Liver (tissue), 9 donors: Measurements from ENCODE around the gene SMIM35. TPM values are rescaled to one million over a fixed set of nuclear protein-coding genes. Genes with fewer than 3 reads are reported as not detected.

Experiments used
- DNase-seq: peaks from one replicate; pipeline ENCODE4 v3.0.0-alpha.2; 2017; ENCODE audit warnings: low spot score
- H3K27ac ChIP-seq, 2 donors: one replicate each; pipeline ENCODE4 v1.7.0; 2013; ENCODE audit warnings: inconsistent platforms in 2 of 2, low read length in 2 of 2, control low read depth in 1 of 2, low read depth in 1 of 2, mild to moderate bottlenecking in 1 of 2
- H3K27me3 ChIP-seq, 4 donors: one replicate each; pipeline versions ENCODE4 v1.6.1 to v1.7.0; 2013; ENCODE audit warnings: low read length in 3 of 4, inconsistent platforms in 1 of 4, mild to moderate bottlenecking in 1 of 4, moderate library complexity in 1 of 4; ENCODE audit not compliant: control insufficient read depth in 4 of 4, insufficient read depth in 4 of 4
- H3K36me3 ChIP-seq, 4 donors: one replicate each; pipeline versions ENCODE4 v1.6.1 to v1.7.0; 2013; ENCODE audit warnings: low read length in 3 of 4, mild to moderate bottlenecking in 3 of 4, low read depth in 1 of 4, moderate library complexity in 1 of 4; ENCODE audit not compliant: control insufficient read depth in 4 of 4, insufficient read depth in 3 of 4
- H3K4me1 ChIP-seq, 4 donors: one replicate each; pipeline versions ENCODE4 v1.6.1 to v1.7.0; 2013; ENCODE audit warnings: low read length in 3 of 4, mild to moderate bottlenecking in 3 of 4, moderate library complexity in 1 of 4; ENCODE audit not compliant: control insufficient read depth in 4 of 4, insufficient read depth in 4 of 4
- H3K4me3 ChIP-seq, 3 donors: one replicate each; pipeline versions ENCODE4 v1.6.1 to v1.7.0; 2013; ENCODE audit warnings: low read length in 3 of 3, control low read depth in 1 of 3, low read depth in 1 of 3, mild to moderate bottlenecking in 1 of 3
- H3K9ac ChIP-seq, 2 donors: one replicate each; pipeline ENCODE4 v1.7.0; 2013; ENCODE audit warnings: low read length in 2 of 2, mild to moderate bottlenecking in 2 of 2, moderate library complexity in 2 of 2, control low read depth in 1 of 2, low read depth in 1 of 2
- H3K9me3 ChIP-seq, 4 donors: one replicate each; pipeline versions ENCODE4 v1.6.1 to v1.7.0; 2013; ENCODE audit warnings: low read length in 3 of 4; ENCODE audit not compliant: control insufficient read depth in 4 of 4
- FOXA1 ChIP-seq: IDR thresholded peaks from 2 replicates; pipeline ENCODE4 v1.6.1; 2016; ENCODE audit warnings: antibody characterized with exemption
- GABPA ChIP-seq, 2 donors: IDR thresholded peaks in 1 of 2; conservative IDR thresholded peaks in 1 of 2; 2 replicates each; pipeline ENCODE4 v1.6.1; 2016; ENCODE audit warnings: antibody characterized with exemption in 2 of 2, mild to moderate bottlenecking in 1 of 2, moderate library complexity in 1 of 2
- HNF4G ChIP-seq: IDR thresholded peaks from 2 replicates; pipeline ENCODE4 v1.6.1; 2016; ENCODE audit warnings: antibody characterized with exemption
- JUND ChIP-seq, 2 donors: IDR thresholded peaks; 2 replicates each; pipeline ENCODE4 v1.6.1; 2016; ENCODE audit warnings: antibody characterized with exemption in 2 of 2
- NR2F2 ChIP-seq: IDR thresholded peaks from 2 replicates; pipeline ENCODE4 v1.6.1; 2016; ENCODE audit warnings: antibody characterized with exemption
- RAD21 ChIP-seq, 2 donors: IDR thresholded peaks; 2 replicates each; pipeline ENCODE4 v1.6.1; 2016; ENCODE audit warnings: antibody characterized with exemption in 2 of 2, mild to moderate bottlenecking in 2 of 2
- RXRA ChIP-seq, 2 donors: IDR thresholded peaks; 2 replicates each; pipeline ENCODE4 v1.6.1; 2017 to 2018; ENCODE audit warnings: antibody characterized with exemption in 2 of 2, mild to moderate bottlenecking in 1 of 2
- SP1 ChIP-seq: IDR thresholded peaks from 2 replicates; pipeline ENCODE4 v1.6.1; 2018; ENCODE audit warnings: antibody characterized with exemption, mild to moderate bottlenecking
- YY1 ChIP-seq: IDR thresholded peaks from 2 replicates; pipeline ENCODE4 v1.6.1; 2016; ENCODE audit warnings: antibody characterized with exemption, mild to moderate bottlenecking
- WGBS: extraction: QIAGEN DNeasy Blood & Tissue Kit; methylation state at CpG from one replicate; pipeline ENCODE4 v1.1.7; 2013; 5-methylcytosine and 5-hydroxymethylcytosine counted together
- polyA plus RNA-seq, 2 donors: library from polyadenylated mRNA; stranded (reverse) in 1 of 2; unstranded in 1 of 2; fragments of 200-250 nt in 1 of 2; fragments of >200 nt in 1 of 2; fragmentation: Nextera tagmentation in 1 of 2; extraction: Ambion mirVana in 1 of 2; gene quantifications; one replicate each; pipeline versions ENCODE4 v1.2.1 to v1.2.3, GENCODE V29; 2013 to 2015
- total RNA-seq, 2 donors: library from RNA; depleted of rRNA; stranded (reverse); fragments of >200 nt; gene quantifications; one replicate each; pipeline ENCODE4 v1.2.3, GENCODE V29; 2014
- TF ChIP-seq, protein P1 (sequence below): IDR thresholded peaks from 2 replicates; pipeline ENCODE4 v1.6.1; 2016; ENCODE audit warnings: antibody characterized with exemption, mild to moderate bottlenecking
- TF ChIP-seq, protein P2 (sequence below): fragments of 150-350 bp; IDR thresholded peaks from 2 replicates; pipeline ENCODE4 v1.5.1; 2017; ENCODE audit warnings: improper control_type of control experiment, low read depth, low read length; ENCODE audit not compliant: missing input control
- TF ChIP-seq, protein P3 (sequence below): IDR thresholded peaks from 2 replicates; pipeline ENCODE4 v1.6.1; 2016; ENCODE audit warnings: antibody characterized with exemption
- donor health status: healthy.
- donor health status: healthy.
- donor health status: healthy.
- donor health status: healthy.
- donor health status: healthy.

The SMIM35 gene
- total and polyA plus RNA-seq, 4 donors: 0.07 TPM; not detected in 3

DNA sequence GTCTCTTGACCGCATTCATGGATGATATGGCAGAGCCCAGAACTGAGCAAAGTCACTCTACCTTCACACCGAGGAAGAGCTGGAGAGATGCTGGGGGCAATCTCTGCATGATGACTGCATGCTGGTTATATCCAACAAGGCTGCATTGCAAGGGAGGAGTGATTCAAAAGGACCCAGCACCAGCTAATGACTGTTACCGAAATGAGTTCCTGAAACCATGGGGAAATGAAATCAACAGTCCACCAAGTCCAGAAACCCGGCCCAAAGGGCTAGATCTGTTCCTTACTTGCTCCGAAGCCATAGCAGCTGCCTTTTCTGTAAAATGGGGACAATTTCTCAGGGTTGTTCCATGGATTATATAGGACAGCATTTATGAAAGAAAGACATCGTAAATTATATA, 1.2 kb upstream of the SMIM35 start:
- Histone ChIP-seq H3K27ac (no peak overlapping the region), H3K9ac (no peak overlapping the region), H3K36me3 (no peaks in the 10 kb centered on the region), H3K4me3 (no peak overlapping the region), H3K4me1 (peaks cover 0 to 1% (median 0%) of the 10 kb centered on the region in 4 donors), H3K9me3 (peaks cover 2 to 18% (median 15%) of the 10 kb centered on the region in 4 donors), H3K27me3 (no peaks in the 10 kb centered on the region)
- no peak for TF ChIP-seq HNF4G
- no peak for TF ChIP-seq FOXA1
- no peak for TF ChIP-seq YY1
- no peak for TF ChIP-seq NR2F2
- no peak for TF ChIP-seq RAD21 (IDR thresholded peaks at IDR 0.05)
- no peak for TF ChIP-seq GABPA (IDR thresholded peaks at IDR 0.05 in 1 of 2, conservative IDR thresholded peaks at IDR 0.05 in 1 of 2)
- TF ChIP-seq SP1: no peak
- TF ChIP-seq, protein P1, sequence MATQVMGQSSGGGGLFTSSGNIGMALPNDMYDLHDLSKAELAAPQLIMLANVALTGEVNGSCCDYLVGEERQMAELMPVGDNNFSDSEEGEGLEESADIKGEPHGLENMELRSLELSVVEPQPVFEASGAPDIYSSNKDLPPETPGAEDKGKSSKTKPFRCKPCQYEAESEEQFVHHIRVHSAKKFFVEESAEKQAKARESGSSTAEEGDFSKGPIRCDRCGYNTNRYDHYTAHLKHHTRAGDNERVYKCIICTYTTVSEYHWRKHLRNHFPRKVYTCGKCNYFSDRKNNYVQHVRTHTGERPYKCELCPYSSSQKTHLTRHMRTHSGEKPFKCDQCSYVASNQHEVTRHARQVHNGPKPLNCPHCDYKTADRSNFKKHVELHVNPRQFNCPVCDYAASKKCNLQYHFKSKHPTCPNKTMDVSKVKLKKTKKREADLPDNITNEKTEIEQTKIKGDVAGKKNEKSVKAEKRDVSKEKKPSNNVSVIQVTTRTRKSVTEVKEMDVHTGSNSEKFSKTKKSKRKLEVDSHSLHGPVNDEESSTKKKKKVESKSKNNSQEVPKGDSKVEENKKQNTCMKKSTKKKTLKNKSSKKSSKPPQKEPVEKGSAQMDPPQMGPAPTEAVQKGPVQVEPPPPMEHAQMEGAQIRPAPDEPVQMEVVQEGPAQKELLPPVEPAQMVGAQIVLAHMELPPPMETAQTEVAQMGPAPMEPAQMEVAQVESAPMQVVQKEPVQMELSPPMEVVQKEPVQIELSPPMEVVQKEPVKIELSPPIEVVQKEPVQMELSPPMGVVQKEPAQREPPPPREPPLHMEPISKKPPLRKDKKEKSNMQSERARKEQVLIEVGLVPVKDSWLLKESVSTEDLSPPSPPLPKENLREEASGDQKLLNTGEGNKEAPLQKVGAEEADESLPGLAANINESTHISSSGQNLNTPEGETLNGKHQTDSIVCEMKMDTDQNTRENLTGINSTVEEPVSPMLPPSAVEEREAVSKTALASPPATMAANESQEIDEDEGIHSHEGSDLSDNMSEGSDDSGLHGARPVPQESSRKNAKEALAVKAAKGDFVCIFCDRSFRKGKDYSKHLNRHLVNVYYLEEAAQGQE: no peak
- WGBS: 87% methylated on average over 6 of the region's 6 CpGs
- no peak for DNase-seq

DNA sequence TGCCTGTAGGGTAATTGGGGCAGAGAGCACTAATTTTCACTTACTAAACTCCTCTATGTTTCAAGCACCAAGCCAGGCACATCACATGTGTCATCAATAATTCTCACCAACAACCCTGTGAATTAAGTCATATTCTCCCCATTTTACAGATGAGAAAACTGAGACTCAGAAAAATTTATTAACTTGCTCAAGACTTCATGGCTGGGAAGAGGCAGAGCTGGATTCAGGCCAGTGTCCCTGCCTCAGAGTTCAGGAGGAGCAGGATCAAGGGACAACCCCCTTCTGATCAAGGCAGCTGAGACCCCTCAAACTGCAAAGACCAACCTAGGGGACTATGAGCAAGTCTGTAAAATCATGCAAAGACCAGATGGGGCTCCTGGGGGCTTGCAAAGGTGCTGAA, 2.1 kb downstream of the SMIM35 start:
- no peak for DNase-seq
- no peak overlapping the region for H3K9ac ChIP-seq
- H3K4me3 ChIP-seq: no peak overlapping the region
- no peak overlapping the region for H3K27ac ChIP-seq
- no peaks in the 10 kb centered on the region for H3K36me3 ChIP-seq
- peaks cover 0 to 1% (median 0%) of the 10 kb centered on the region in 4 donors for H3K4me1 ChIP-seq
- TF ChIP-seq, protein P2, sequence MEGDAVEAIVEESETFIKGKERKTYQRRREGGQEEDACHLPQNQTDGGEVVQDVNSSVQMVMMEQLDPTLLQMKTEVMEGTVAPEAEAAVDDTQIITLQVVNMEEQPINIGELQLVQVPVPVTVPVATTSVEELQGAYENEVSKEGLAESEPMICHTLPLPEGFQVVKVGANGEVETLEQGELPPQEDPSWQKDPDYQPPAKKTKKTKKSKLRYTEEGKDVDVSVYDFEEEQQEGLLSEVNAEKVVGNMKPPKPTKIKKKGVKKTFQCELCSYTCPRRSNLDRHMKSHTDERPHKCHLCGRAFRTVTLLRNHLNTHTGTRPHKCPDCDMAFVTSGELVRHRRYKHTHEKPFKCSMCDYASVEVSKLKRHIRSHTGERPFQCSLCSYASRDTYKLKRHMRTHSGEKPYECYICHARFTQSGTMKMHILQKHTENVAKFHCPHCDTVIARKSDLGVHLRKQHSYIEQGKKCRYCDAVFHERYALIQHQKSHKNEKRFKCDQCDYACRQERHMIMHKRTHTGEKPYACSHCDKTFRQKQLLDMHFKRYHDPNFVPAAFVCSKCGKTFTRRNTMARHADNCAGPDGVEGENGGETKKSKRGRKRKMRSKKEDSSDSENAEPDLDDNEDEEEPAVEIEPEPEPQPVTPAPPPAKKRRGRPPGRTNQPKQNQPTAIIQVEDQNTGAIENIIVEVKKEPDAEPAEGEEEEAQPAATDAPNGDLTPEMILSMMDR: no peak
- TF ChIP-seq RAD21 (IDR thresholded peaks at IDR 0.05): no peak
- no peak for TF ChIP-seq JUND (IDR thresholded peaks at IDR 0.05)
- no peak for TF ChIP-seq GABPA (IDR thresholded peaks at IDR 0.05 in 1 of 2, conservative IDR thresholded peaks at IDR 0.05 in 1 of 2)
- no peak for TF ChIP-seq RXRA (IDR thresholded peaks at IDR 0.05)
- TF ChIP-seq, protein P3, sequence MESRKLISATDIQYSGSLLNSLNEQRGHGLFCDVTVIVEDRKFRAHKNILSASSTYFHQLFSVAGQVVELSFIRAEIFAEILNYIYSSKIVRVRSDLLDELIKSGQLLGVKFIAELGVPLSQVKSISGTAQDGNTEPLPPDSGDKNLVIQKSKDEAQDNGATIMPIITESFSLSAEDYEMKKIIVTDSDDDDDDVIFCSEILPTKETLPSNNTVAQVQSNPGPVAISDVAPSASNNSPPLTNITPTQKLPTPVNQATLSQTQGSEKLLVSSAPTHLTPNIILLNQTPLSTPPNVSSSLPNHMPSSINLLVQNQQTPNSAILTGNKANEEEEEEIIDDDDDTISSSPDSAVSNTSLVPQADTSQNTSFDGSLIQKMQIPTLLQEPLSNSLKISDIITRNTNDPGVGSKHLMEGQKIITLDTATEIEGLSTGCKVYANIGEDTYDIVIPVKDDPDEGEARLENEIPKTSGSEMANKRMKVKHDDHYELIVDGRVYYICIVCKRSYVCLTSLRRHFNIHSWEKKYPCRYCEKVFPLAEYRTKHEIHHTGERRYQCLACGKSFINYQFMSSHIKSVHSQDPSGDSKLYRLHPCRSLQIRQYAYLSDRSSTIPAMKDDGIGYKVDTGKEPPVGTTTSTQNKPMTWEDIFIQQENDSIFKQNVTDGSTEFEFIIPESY: no peak
- peaks cover 2 to 18% (median 15%) of the 10 kb centered on the region in 4 donors for H3K9me3 ChIP-seq
- H3K27me3 ChIP-seq: no peaks in the 10 kb centered on the region
